ENCODE results near the gene VRK1. TPM values are rescaled to one million over a fixed set of nuclear protein-coding genes. Genes with fewer than 3 reads are reported as not detected.

VRK1 gene
- polyA plus RNA-seq, 1 of the 3 experiments (the other 2 are of a cell fraction) = 9.1 TPM

GRCh38 chr14:96911499-96912149 lies 114.4 kb downstream of the VRK1 start:
- H4K20me1 ChIP-seq (ENCODE audit: insufficient read depth) = no peaks in the 10 kb centered on the region
- DNase-seq = no peak
- WGBS (ENCODE audit: low lambda C conversion rate) = 96% methylated on average over 5 of the region's 6 CpGs
- H3K79me2 ChIP-seq (ENCODE audit: insufficient read depth) = no peaks in the 10 kb centered on the region
- H3K4me3 ChIP-seq (ENCODE audit: low read depth in 2 of 2, low read length in 1 of 2) = no peak overlapping the region
- POLR2A ChIA-PET = no interaction called here
- no peaks in the 10 kb centered on the region for H3K4me1 ChIP-seq (ENCODE audit: control insufficient read depth in 1 of 2, insufficient read depth in 2 of 2, low read depth in 1 of 2, low read length in 1 of 2)
- no peak overlapping the region for H3K9ac ChIP-seq
- H3K9me3 ChIP-seq = no peaks in the 10 kb centered on the region
- no peaks in the 10 kb centered on the region for H3K36me3 ChIP-seq (replicated peaks in 1 of 2; ENCODE audit: control insufficient read depth in 1 of 2, insufficient read depth in 2 of 2, low read length in 1 of 2)
- no peaks in the 10 kb centered on the region for H3K27me3 ChIP-seq (ENCODE audit: insufficient read depth)
- H3K4me2 ChIP-seq = no peak overlapping the region
- no peaks in the 10 kb centered on the region for H3K9me2 ChIP-seq
- H3K27ac ChIP-seq (ENCODE audit: low read depth in 2 of 2, low read length in 1 of 2) = no peak overlapping the region
- no peaks in the 10 kb centered on the region for H3F3A ChIP-seq (replicated peaks; ENCODE audit: insufficient read depth)
- no peak for TF ChIP-seq MEF2A (IDR thresholded peaks at IDR 0.05; ENCODE audit: borderline replicate concordance, low read depth)
- TF ChIP-seq FOXM1 (IDR thresholded peaks at IDR 0.05; ENCODE audit: low read depth) = no peak
- TF ChIP-seq REST (IDR thresholded peaks at IDR 0.05; ENCODE audit: low read depth, low read length) = no peak
- no peak for TF ChIP-seq JUND (IDR thresholded peaks at IDR 0.05)
- TF ChIP-seq TCF12 (IDR thresholded peaks at IDR 0.05) = no peak
- no peak for TF ChIP-seq CHD2 (IDR thresholded peaks at IDR 0.05; ENCODE audit: low read length, partially characterized antibody)
- TF ChIP-seq PBX3 (IDR thresholded peaks at IDR 0.05) = no peak
- TF ChIP-seq YY1 (IDR thresholded peaks at IDR 0.05; ENCODE audit: low read depth) = no peak
- no peak for TF ChIP-seq ELF1 (IDR thresholded peaks at IDR 0.05)
- TF ChIP-seq USF1 (IDR thresholded peaks at IDR 0.05; ENCODE audit: borderline replicate concordance, low read depth) = no peak
- TF ChIP-seq TAF1 (IDR thresholded peaks at IDR 0.05; ENCODE audit: borderline replicate concordance, low read depth, low read length) = no peak
- no peak overlapping the region for H2AFZ ChIP-seq (ENCODE audit: low read depth)
- CTCF ChIA-PET = no interaction called here

- no peak overlapping the region for H2AFZ ChIP-seq (ENCODE audit: low read depth)
- no peak overlapping the region for H3K4me2 ChIP-seq
- 91% methylated on average over 5 of the region's 5 CpGs for WGBS (ENCODE audit: low lambda C conversion rate)
- no peaks in the 10 kb centered on the region for H3K9me3 ChIP-seq
- no peaks in the 10 kb centered on the region for H3F3A ChIP-seq (replicated peaks; ENCODE audit: insufficient read depth)
- no peaks in the 10 kb centered on the region for H3K79me2 ChIP-seq (ENCODE audit: insufficient read depth)
- no peak overlapping the region for H3K9ac ChIP-seq
- H3K27me3 ChIP-seq (ENCODE audit: insufficient read depth) = no peaks in the 10 kb centered on the region
- H3K4me1 ChIP-seq (ENCODE audit: control insufficient read depth in 1 of 2, insufficient read depth in 2 of 2, low read depth in 1 of 2, low read length in 1 of 2) = no peaks in the 10 kb centered on the region; a peak in 2 of 4 replicates
- ChIA-PET CTCF (no interaction called here), POLR2A (no interaction called here)
- no peaks in the 10 kb centered on the region for H3K36me3 ChIP-seq (replicated peaks in 1 of 2; ENCODE audit: control insufficient read depth in 1 of 2, insufficient read depth in 2 of 2, low read length in 1 of 2)
- H3K9me2 ChIP-seq = no peaks in the 10 kb centered on the region
- DNase-seq = no peak
- H4K20me1 ChIP-seq (ENCODE audit: insufficient read depth) = no peaks in the 10 kb centered on the region
- H3K27ac ChIP-seq (ENCODE audit: low read depth in 2 of 2, low read length in 1 of 2) = no peak overlapping the region
- no peak overlapping the region for H3K4me3 ChIP-seq (ENCODE audit: low read depth in 2 of 2, low read length in 1 of 2)
- no peak for TF ChIP-seq EZH2phosphoT487 (IDR thresholded peaks at IDR 0.05; ENCODE audit: borderline replicate concordance, low read depth)
- no peak for TF ChIP-seq PBX3 (IDR thresholded peaks at IDR 0.05)
- TF ChIP-seq MAX (IDR thresholded peaks at IDR 0.05; ENCODE audit: low read depth) = no peak
- TF ChIP-seq ELF1 (IDR thresholded peaks at IDR 0.05) = no peak
- TF ChIP-seq TEAD4 (IDR thresholded peaks at IDR 0.05; ENCODE audit: borderline replicate concordance, insufficient read depth) = no peak
- TF ChIP-seq IRF3 (IDR thresholded peaks at IDR 0.05; ENCODE audit: low read depth, low read length) = no peak
- TF ChIP-seq USF2 (IDR thresholded peaks at IDR 0.05; ENCODE audit: borderline replicate concordance, low read depth, low read length) = no peak
- no peak for TF ChIP-seq FOXJ3 (CRISPR knock-in tag; IDR thresholded peaks at IDR 0.05)
- TF ChIP-seq NFIC (IDR thresholded peaks at IDR 0.05; ENCODE audit: borderline replicate concordance) = no peak
Observed at GRCh38 chr14:96914571-96915128, 117.5 kb downstream of the VRK1 start.

Measured in SK-N-SH (cell line).